ENCODE measurements around the gene ZNF787.
A peak's percentile ranks its signal among the peaks of the same experiment; 100 is the strongest.

- TF ChIP-seq POLR2A (IDR thresholded peaks at IDR 0.05) (peak; percentile 21), CTCF (IDR thresholded peaks at IDR 0.05) (peak in 1 of 3 experiments; percentile 12)
Measured at GRCh38 chr19:56140583-56141416, 19.7 kb upstream of the ZNF787 start, which contains the start of gene ZNF444.

All from testis (tissue), 2 donors.